ENCODE results near the gene ARHGAP28. TPM values are rescaled to one million over a fixed set of nuclear protein-coding genes. Genes with fewer than 3 reads are reported as not detected.

The ARHGAP28 gene
- total and polyA plus RNA-seq, 2 of the 13 experiments (the other 11 are each of a cell fraction or from before 2014, with no cell fraction given), result not detected

- TF ChIP-seq ESRRA (CRISPR knock-in tag; IDR thresholded peaks at IDR 0.05; ENCODE audit: low read depth), result peak; percentile 53; the same call in 1 of the 2 replicates
- peak; percentile 24 for TF ChIP-seq ZNF18 (CRISPR knock-in tag; IDR thresholded peaks at IDR 0.05; ENCODE audit: insufficient replicate concordance)
- no peak for TF ChIP-seq BCL3 (CRISPR knock-in tag; IDR thresholded peaks at IDR 0.05)
- peak; percentile 45; the same call in 1 of the 2 replicates for TF ChIP-seq ZBTB38 (CRISPR knock-in tag; IDR thresholded peaks at IDR 0.05)
- no peak for TF ChIP-seq ZBTB49 (CRISPR knock-in tag; IDR thresholded peaks at IDR 0.05; ENCODE audit: borderline replicate concordance)
- TF ChIP-seq ZNF281 (CRISPR knock-in tag; IDR thresholded peaks at IDR 0.05; ENCODE audit: borderline replicate concordance), result 0 out of 2 replicates have a peak, but pooled peaks have one; percentile 26
- no peak for TF ChIP-seq THYN1 (CRISPR knock-in tag; IDR thresholded peaks at IDR 0.05; ENCODE audit: borderline replicate concordance, low read depth)
- no peak for TF ChIP-seq FOSL2 (CRISPR knock-in tag; IDR thresholded peaks at IDR 0.05)
- TF ChIP-seq ZNF687 (CRISPR knock-in tag; IDR thresholded peaks at IDR 0.05), result peak; percentile 50
- TF ChIP-seq DRAP1 (CRISPR knock-in tag; IDR thresholded peaks at IDR 0.05), result no peak
- no peak for TF ChIP-seq STAT6 (CRISPR knock-in tag; IDR thresholded peaks at IDR 0.05; ENCODE audit: borderline replicate concordance)
- no peak for TF ChIP-seq ZFP62 (CRISPR knock-in tag; IDR thresholded peaks at IDR 0.05)
These were observed 210.9 kb downstream of the ARHGAP28 start (continued) for GRCh38 chr18:6940451-6940850.

Measured in HepG2 (cell line).